ENCODE data around the gene PCDHGC4. TPM values are rescaled to one million over a fixed set of nuclear protein-coding genes. Genes with fewer than 3 reads are reported as not detected.

PCDHGC4 gene
- total and polyA plus RNA-seq, 12 donors = 0.03 to 6.1 (median 1.4) TPM

DNA sequence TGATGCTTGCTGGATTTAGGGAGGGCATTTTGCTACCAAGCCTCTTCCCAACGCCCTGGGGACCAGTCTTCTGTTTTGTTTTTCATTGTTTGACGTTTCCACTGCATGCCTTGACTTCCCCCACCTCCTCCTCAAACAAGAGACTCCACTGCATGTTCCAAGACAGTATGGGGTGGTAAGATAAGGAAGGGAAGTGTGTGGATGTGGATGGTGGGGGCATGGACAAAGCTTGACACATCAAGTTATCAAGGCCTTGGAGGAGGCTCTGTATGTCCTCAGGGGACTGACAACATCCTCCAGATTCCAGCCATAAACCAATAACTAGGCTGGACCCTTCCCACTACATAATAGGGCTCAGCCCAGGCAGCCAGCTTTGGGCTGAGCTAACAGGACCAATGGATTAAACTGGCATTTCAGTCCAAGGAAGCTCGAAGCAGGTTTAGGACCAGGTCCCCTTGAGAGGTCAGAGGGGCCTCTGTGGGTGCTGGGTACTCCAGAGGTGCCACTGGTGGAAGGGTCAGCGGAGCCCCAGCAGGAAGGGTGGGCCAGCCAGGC is 27.0 kb downstream of the PCDHGC4 start:
- 65 to 72% (median 69%) methylated on average over 4 of the region's 4 CpGs for WGBS, 4 donors
- no peak for TF ChIP-seq POLR2A (IDR thresholded peaks at IDR 0.05)
- TF ChIP-seq, protein P1, sequence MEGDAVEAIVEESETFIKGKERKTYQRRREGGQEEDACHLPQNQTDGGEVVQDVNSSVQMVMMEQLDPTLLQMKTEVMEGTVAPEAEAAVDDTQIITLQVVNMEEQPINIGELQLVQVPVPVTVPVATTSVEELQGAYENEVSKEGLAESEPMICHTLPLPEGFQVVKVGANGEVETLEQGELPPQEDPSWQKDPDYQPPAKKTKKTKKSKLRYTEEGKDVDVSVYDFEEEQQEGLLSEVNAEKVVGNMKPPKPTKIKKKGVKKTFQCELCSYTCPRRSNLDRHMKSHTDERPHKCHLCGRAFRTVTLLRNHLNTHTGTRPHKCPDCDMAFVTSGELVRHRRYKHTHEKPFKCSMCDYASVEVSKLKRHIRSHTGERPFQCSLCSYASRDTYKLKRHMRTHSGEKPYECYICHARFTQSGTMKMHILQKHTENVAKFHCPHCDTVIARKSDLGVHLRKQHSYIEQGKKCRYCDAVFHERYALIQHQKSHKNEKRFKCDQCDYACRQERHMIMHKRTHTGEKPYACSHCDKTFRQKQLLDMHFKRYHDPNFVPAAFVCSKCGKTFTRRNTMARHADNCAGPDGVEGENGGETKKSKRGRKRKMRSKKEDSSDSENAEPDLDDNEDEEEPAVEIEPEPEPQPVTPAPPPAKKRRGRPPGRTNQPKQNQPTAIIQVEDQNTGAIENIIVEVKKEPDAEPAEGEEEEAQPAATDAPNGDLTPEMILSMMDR (IDR thresholded peaks at IDR 0.05) = no peak
- H3K27ac ChIP-seq = peak overlapping the region; percentile 88 to 99 (median 93)

DNA sequence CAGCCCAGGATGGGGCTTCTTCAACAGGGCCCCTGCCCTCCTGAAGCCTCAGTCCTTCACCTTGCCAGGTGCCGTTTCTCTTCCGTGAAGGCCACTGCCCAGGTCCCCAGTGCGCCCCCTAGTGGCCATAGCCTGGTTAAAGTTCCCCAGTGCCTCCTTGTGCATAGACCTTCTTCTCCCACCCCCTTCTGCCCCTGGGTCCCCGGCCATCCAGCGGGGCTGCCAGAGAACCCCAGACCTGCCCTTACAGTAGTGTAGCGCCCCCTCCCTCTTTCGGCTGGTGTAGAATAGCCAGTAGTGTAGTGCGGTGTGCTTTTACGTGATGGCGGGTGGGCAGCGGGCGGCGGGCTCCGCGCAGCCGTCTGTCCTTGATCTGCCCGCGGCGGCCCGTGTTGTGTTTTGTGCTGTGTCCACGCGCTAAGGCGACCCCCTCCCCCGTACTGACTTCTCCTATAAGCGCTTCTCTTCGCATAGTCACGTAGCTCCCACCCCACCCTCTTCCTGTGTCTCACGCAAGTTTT is 27.6 kb downstream of the PCDHGC4 start:
- no peaks in the 10 kb centered on the region for H3K9me3 ChIP-seq (replicated peaks in 1 of 3)
- peaks cover 30 to 54% of the 10 kb centered on the region in 2 donors for H3K4me1 ChIP-seq (replicated peaks in 1 of 2)
- peaks cover 0 to 28% of the 10 kb centered on the region in 2 donors for H3K36me3 ChIP-seq (replicated peaks in 1 of 2)
- peak; percentile 87 to 98 (median 93) for DNase-seq
- WGBS, 4 donors = 2 to 6% (median 3%) methylated on average over 15 to 28 of the region's 28 CpGs
- peak overlapping the region in 2 of 4 donors; percentile 52 to 54 for H3K4me3 ChIP-seq
- peak overlapping the region; percentile 88 to 99 (median 93) for H3K27ac ChIP-seq
- intact Hi-C loops (cut with DNase I) = no loop called here
- TF ChIP-seq, protein P1 (IDR thresholded peaks at IDR 0.05) = peak; percentile 87 to 97 (median 94)
- peak in 1 of 2 donors; percentile 41 for TF ChIP-seq POLR2A (IDR thresholded peaks at IDR 0.05)
- no peaks in the 10 kb centered on the region for H3K27me3 ChIP-seq

More for the DNA sequence above, 27.0 kb downstream of the PCDHGC4 start:
- DNase-seq = no peak
- intact Hi-C loops (cut with DNase I) = no loop called here
- Histone ChIP-seq H3K4me1 (replicated peaks in 1 of 2) (peaks cover 30 to 57% of the 10 kb centered on the region in 2 donors), H3K27me3 (no peaks in the 10 kb centered on the region), H3K9me3 (replicated peaks in 1 of 3) (no peaks in the 10 kb centered on the region), H3K36me3 (replicated peaks in 1 of 2) (peaks cover 0 to 29% of the 10 kb centered on the region in 2 donors), H3K4me3 (peak overlapping the region in 1 of 4 donors; percentile 54)

DNA sequence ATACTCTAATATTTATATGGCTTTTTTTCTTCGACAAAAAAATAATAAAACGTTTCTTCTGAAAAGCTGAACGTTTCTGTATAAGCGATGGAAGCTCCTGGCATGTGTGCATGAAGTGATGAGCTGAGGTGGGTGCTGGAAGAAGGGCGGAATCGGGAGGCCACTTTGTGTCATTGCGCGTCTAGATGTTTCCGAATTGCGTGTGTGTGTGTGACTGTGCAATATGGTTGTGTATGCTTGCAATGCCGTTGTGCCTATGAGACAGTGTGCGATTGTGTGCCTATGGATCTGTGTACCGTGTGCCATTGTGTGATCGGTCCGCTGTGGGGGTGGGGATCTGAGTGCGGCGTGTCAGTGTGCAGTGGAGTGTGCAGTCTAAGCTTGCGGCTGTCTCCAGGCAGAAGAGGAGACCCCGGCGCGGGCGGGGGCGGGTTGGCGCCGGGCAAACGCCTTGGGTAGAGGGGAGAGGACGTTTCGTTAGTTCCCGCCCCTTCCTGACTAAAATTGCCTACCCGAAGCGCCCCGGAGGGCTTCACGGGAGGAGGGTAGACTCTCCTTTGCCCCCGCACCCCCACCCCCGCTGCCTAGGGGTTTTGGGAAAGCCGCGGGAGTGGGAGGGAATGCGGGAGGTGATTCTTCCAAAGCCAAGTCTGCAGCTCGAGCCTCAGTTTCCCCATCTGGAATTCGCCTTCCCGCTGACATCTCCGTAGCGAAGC is 28.2 kb downstream of the PCDHGC4 start:
- peaks cover 0 to 28% of the 10 kb centered on the region in 2 donors for H3K36me3 ChIP-seq (replicated peaks in 1 of 2)
- intact Hi-C loops (cut with DNase I) = no loop called here
- H3K27ac ChIP-seq = peak overlapping the region; percentile 88 to 99 (median 93)
- peak; percentile 67 to 86 (median 74) for DNase-seq
- H3K9me3 ChIP-seq (replicated peaks in 1 of 3) = no peaks in the 10 kb centered on the region
- no peak for TF ChIP-seq POLR2A (IDR thresholded peaks at IDR 0.05)
- TF ChIP-seq, protein P1 (IDR thresholded peaks at IDR 0.05) = no peak
- H3K4me3 ChIP-seq = peak overlapping the region; percentile 16 to 54 (median 44)
- H3K4me1 ChIP-seq (replicated peaks in 1 of 2) = peaks cover 30 to 48% of the 10 kb centered on the region in 2 donors
- no peaks in the 10 kb centered on the region for H3K27me3 ChIP-seq
- WGBS, 4 donors = 0 to 2% (median 1%) methylated on average over 32 to 43 of the region's 43 CpGs

DNA sequence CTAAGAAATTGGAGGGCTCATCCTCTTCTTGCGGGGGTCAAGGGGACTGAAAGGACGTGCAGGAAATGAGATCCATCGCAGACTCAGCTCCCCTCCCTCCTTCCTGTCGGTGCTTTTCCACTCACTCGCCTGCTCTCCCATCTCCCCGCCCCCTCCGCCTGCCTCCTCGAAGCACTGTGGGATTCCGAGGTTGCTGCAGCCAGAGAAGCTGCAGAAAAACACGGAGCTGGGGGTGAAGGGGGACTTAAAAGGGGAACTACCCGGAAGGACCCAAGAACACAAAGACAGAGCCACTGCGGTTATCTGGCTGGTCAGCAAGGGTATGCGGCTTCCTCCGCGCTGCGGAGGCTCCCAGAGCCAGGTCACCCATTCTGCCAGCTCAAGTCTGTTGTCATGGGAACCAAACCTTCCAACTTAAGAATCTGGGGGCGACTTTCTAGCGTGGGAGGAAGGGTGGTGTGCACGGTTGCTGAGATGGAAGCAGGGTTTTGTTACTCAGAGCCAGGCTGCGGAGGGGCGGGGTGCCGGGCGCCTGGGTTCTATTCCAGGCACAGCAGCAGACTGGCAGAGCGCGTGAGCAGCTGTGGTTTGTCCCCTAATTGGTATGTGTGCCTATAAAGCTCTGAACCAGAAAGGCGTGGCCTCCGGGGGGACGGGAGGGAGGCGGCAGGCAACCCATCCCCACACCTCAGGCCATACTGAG is 28.9 kb downstream of the PCDHGC4 start:
- peak; percentile 88 to 96 (median 92) for DNase-seq
- 2 to 5% (median 4%) methylated on average over 27 to 29 of the region's 29 CpGs for WGBS, 4 donors
- peak; percentile 49 to 69 for TF ChIP-seq POLR2A (IDR thresholded peaks at IDR 0.05)
- TF ChIP-seq, protein P1 (IDR thresholded peaks at IDR 0.05) = no peak
- H3K27me3 ChIP-seq = no peaks in the 10 kb centered on the region
- peaks cover 0 to 29% of the 10 kb centered on the region in 2 donors for H3K36me3 ChIP-seq (replicated peaks in 1 of 2)
- intact Hi-C loops (cut with DNase I) = no loop called here
- peak overlapping the region; percentile 16 to 54 (median 44) for H3K4me3 ChIP-seq
- no peaks in the 10 kb centered on the region for H3K9me3 ChIP-seq (replicated peaks in 1 of 3)
- peak overlapping the region; percentile 88 to 99 (median 93) for H3K27ac ChIP-seq
- H3K4me1 ChIP-seq (replicated peaks in 1 of 2) = peaks cover 24 to 41% of the 10 kb centered on the region in 2 donors

Measured in adrenal gland (tissue), 12 donors.